HCT116 (cell line): ENCODE measurements around the gene KMT2E. TPM values are rescaled to one million over a fixed set of nuclear protein-coding genes. Genes with fewer than 3 reads are reported as not detected.

Experiments
- ATAC-seq: fragments of 200-7000 bp; cut with Tn5 transposase; 2 replicates; pipeline ENCODE4 v1.9.1; 2020; ENCODE audit warnings: mild to moderate bottlenecking, moderate library complexity
- BruUV-seq: library from RNA; stranded (reverse); fragments of 400-500 nt; replicated peaks from 2 replicates; lab custom pipeline; 2021; lab: Mats Ljungman, UMichigan
- CTCF ChIA-PET: fragments of 300-600 bp; sonication (Branson Sonifier 250); formaldehyde crosslinking; loops from one replicate; lab custom pipeline; 2021; ENCODE audit warnings: antibody characterized with exemption; lab: Charles Lee
- POLR2A ChIA-PET: fragments of 300-600, 350-600 bp; sonication (Branson Sonifier 250); formaldehyde crosslinking; loops from one replicate; lab custom pipeline; 2021; ENCODE audit warnings: antibody characterized with exemption; lab: Charles Lee
- RAD21 ChIA-PET, 2 experiments: fragments of 300-600 bp; sonication (Branson Sonifier 250); formaldehyde crosslinking; loops; one replicate each; lab custom pipeline; 2023; ENCODE audit warnings: low total read pairs in 2 of 2; ENCODE audit not compliant: uncharacterized antibody in 2 of 2, unreplicated experiment in 2 of 2, low non-redundant PET in 1 of 2; lab: Charles Lee
- DNase-seq: peaks from one replicate; pipeline ENCODE4 v3.0.0-alpha.2; 2010; ENCODE audit warnings: low read depth, low spot score
- H2AFZ ChIP-seq: fragments of 200-600 bp; shearing (Covaris generic), sonication (generic); 2 replicates; pipeline ENCODE4 v1.6.1; 2017; ENCODE audit warnings: low read depth, mixed run types, mixed read lengths, antibody characterized with exemption, low read length; ENCODE audit not compliant: poor library complexity, severe bottlenecking
- H3K27ac ChIP-seq: 2 replicates; pipeline ENCODE4 v1.5.1; 2012; ENCODE audit warnings: low read depth, low read length
- H3K27me3 ChIP-seq: fragments of 200-600 bp; sonication (generic); 2 replicates; pipeline ENCODE4 v1.6.1; 2016; ENCODE audit warnings: mixed run types, low read length, mixed read lengths; ENCODE audit not compliant: insufficient read depth
- H3K36me3 ChIP-seq, 2 experiments: fragments of 200-500 bp in 1 of 2; fragments of 200-600 bp in 1 of 2; sonication (Bioruptor generic) in 1 of 2; sonication (generic) in 1 of 2; 2 replicates each; pipeline versions ENCODE4 v1.5.1 to v1.6.1; 2014 to 2016; ENCODE audit warnings: low read length in 2 of 2, inconsistent platforms in 1 of 2, mixed read lengths in 1 of 2, mixed run types in 1 of 2; ENCODE audit not compliant: insufficient read depth in 2 of 2, control insufficient read depth in 1 of 2
- H3K4me1 ChIP-seq, 2 experiments: fragments of 200-600 bp in 1 of 2; sonication (generic) in 1 of 2; 2 replicates each; pipeline versions ENCODE4 v1.5.1 to v1.6.1; 2012 to 2017; ENCODE audit warnings: low read length in 2 of 2, inconsistent platforms in 1 of 2, mild to moderate bottlenecking in 1 of 2, mixed read lengths in 1 of 2, mixed run types in 1 of 2, moderate library complexity in 1 of 2; ENCODE audit not compliant: insufficient read depth in 2 of 2, control insufficient read depth in 1 of 2
- H3K4me2 ChIP-seq: fragments of 200-600 bp; sonication (generic); 2 replicates; pipeline ENCODE4 v1.6.1; 2017; ENCODE audit warnings: mixed run types, low read length, mixed read lengths
- H3K4me3 ChIP-seq, 2 experiments: fragments of 200-600 bp in 1 of 2; sonication (generic) in 1 of 2; replicated peaks in 1 of 2; 2 replicates each; pipeline ENCODE4 v1.5.1; 2011 to 2016; ENCODE audit warnings: low read length in 2 of 2, control low read depth in 1 of 2, low read depth in 1 of 2, mild to moderate bottlenecking in 1 of 2, mixed read lengths in 1 of 2, mixed run types in 1 of 2
- H3K79me2 ChIP-seq: fragments of 200-600 bp; sonication (generic); 2 replicates; pipeline ENCODE4 v1.6.1; 2017; ENCODE audit warnings: mild to moderate bottlenecking, mixed run types, low read length, moderate library complexity, mixed read lengths; ENCODE audit not compliant: insufficient read depth
- H3K9ac ChIP-seq: fragments of 200-600 bp; sonication (generic); 2 replicates; pipeline ENCODE4 v1.6.1; 2016; ENCODE audit warnings: low read length, mixed read lengths
- H3K9me2 ChIP-seq: fragments of 200-600 bp; sonication (generic), shearing (Covaris generic); 2 replicates; pipeline ENCODE4 v1.6.1; 2017; ENCODE audit warnings: mixed run types, mild to moderate bottlenecking, moderate library complexity; ENCODE audit not compliant: insufficient read depth
- H3K9me3 ChIP-seq, 2 experiments: fragments of 200-500 bp in 1 of 2; fragments of 200-600 bp in 1 of 2; sonication (Bioruptor generic) in 1 of 2; sonication (generic) in 1 of 2; 2 replicates each; pipeline ENCODE4 v1.6.1; 2014 to 2017; ENCODE audit warnings: low read length in 2 of 2, mixed read lengths in 2 of 2, inconsistent platforms in 1 of 2, low read depth in 1 of 2, mild to moderate bottlenecking in 1 of 2, mixed run types in 1 of 2, moderate library complexity in 1 of 2; ENCODE audit not compliant: control insufficient read depth in 1 of 2, insufficient read depth in 1 of 2
- H4K20me1 ChIP-seq: fragments of 200-600 bp; sonication (generic), shearing (Covaris generic); 2 replicates; pipeline ENCODE4 v1.6.1; 2017; ENCODE audit warnings: mixed run types, mild to moderate bottlenecking, moderate library complexity; ENCODE audit not compliant: insufficient read depth
- CBX3 ChIP-seq: IDR thresholded peaks from 2 replicates; pipeline ENCODE4 v1.6.1; 2012; ENCODE audit warnings: low read depth
- CEBPB ChIP-seq: IDR thresholded peaks from 2 replicates; pipeline ENCODE4 v1.6.1; 2012; ENCODE audit warnings: low read depth
- EZH2phosphoT487 ChIP-seq: fragments of 200-600 bp; IDR thresholded peaks from 2 replicates; pipeline ENCODE4 v1.6.1; 2018; ENCODE audit warnings: antibody characterized with exemption, borderline replicate concordance
- POLR2A ChIP-seq: IDR thresholded peaks from 2 replicates; pipeline ENCODE4 v1.7.0; 2011; ENCODE audit warnings: borderline replicate concordance; ENCODE audit not compliant: insufficient read depth, insufficient read length; ENCODE audit errors: extremely low read depth
- POLR2AphosphoS5 ChIP-seq: IDR thresholded peaks from 2 replicates; pipeline ENCODE4 v1.6.1; 2011; ENCODE audit warnings: mild to moderate bottlenecking, low read depth, low read length, moderate library complexity
- RAD21 ChIP-seq: IDR thresholded peaks from 2 replicates; pipeline ENCODE4 v1.6.1; 2012; ENCODE audit warnings: low read depth, mild to moderate bottlenecking
- SRF ChIP-seq: IDR thresholded peaks from 2 replicates; pipeline ENCODE4 v1.6.1; 2012; ENCODE audit warnings: low read depth
- TCF7L2 ChIP-seq: IDR thresholded peaks from 2 replicates; pipeline ENCODE4 v1.7.0; 2011; ENCODE audit warnings: borderline replicate concordance, inconsistent platforms; ENCODE audit not compliant: insufficient read depth, insufficient read length; ENCODE audit errors: extremely low read depth
- YY1 ChIP-seq: IDR thresholded peaks from 2 replicates; pipeline ENCODE4 v1.6.1; 2011; ENCODE audit warnings: low read length, low read depth, moderate library complexity, mild to moderate bottlenecking; ENCODE audit not compliant: insufficient replicate concordance; ENCODE audit errors: extremely low read depth
- ZFX ChIP-seq: fragments of 450-650 bp; IDR thresholded peaks from 2 replicates; pipeline ENCODE4 v1.6.1; 2017
- intact Hi-C: fragments of 100-400 bp; cut with micrococcal nuclease; formaldehyde crosslinking; loops from 2 replicates; pipeline ENCODE4 v1.10.0; 2022
- total RNA-seq: library from RNA; stranded (reverse); gene quantifications from one replicate; pipeline ENCODE4 v1.2.1, GENCODE V29; 2021; ENCODE audit not compliant: unreplicated experiment
- TF ChIP-seq, protein P1 (sequence below): IDR thresholded peaks from 2 replicates; pipeline ENCODE4 v1.6.1; 2011; ENCODE audit warnings: mild to moderate bottlenecking, low read length, moderate library complexity; ENCODE audit not compliant: insufficient replicate concordance; ENCODE audit errors: extremely low read depth
- TF ChIP-seq, protein P2 (sequence below), 3 experiments: fragments of 200-600 bp in 1 of 3; sonication (generic) in 1 of 3; IDR thresholded peaks in 2 of 3; conservative IDR thresholded peaks in 1 of 3; 2 replicates each; pipeline ENCODE4 v1.5.1; 2012 to 2017; ENCODE audit warnings: low read depth in 2 of 3, low read length in 2 of 3, antibody characterized with exemption in 1 of 3, borderline replicate concordance in 1 of 3, control low read depth in 1 of 3, mild to moderate bottlenecking in 1 of 3, mixed read lengths in 1 of 3, mixed run types in 1 of 3, moderate library complexity in 1 of 3; ENCODE audit not compliant: insufficient read depth in 1 of 3

Gene KMT2E
- total RNA-seq, 1 experiment from 2014 or later: 39.8 TPM

DNA sequence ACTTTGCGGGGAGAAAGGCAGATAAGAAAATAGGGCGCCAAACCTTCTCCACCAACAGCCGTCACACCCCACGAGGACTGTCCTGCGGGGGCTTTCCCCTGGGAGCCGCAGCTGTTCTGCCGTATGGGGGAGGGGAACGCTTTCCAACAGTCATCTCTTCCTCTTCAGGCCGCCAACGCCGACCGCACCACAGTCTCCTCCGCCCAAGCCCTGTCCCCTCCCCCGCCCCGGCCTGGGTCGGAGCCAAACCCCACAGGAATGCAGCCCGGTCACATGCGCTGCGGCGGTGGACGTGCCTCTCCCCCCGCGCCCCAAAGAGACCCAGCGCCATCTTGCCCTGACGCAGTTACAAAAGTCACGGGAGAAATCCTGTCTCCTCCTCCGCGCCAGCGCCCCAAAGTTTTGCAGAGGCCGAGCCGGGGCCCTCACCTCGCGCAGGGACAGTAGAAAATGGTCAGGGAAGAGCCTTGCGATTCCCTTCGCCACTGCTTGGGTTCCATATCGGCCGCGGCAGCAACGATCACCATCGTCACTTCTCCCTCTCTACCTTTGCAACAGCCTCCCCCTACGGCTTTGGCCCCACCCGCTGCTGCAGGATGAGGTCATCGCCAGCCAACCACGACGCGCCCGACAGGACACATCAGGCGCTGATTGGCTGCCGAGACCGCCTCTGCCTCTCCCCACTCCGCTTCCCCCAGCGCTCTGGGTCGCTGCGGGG is 1.3 kb upstream of the KMT2E start:
- peak overlapping the region; percentile 84 for H3K4me2 ChIP-seq
- no peaks in the 10 kb centered on the region for H3K9me3 ChIP-seq
- peak; percentile 83 for ATAC-seq
- H4K20me1 ChIP-seq: no peaks in the 10 kb centered on the region; the same call in 1 of the 2 replicates
- no TSS peak for BruUV-seq
- H3K27ac ChIP-seq: peak overlapping the region; percentile 98
- H2AFZ ChIP-seq: no peak overlapping the region
- POLR2A ChIA-PET: interaction anchor here (0.7 to 3.0 kb wide), 7 partner anchors 9 to 42 kb away, joined by 3 to 18 read pairs (median 5); no protein-coding TSS in a partner anchor
- H3K4me3 ChIP-seq: peak overlapping the region; percentile 89 to 95
- H3K9me2 ChIP-seq: no peaks in the 10 kb centered on the region
- CTCF ChIA-PET: interaction anchor here (0.7 to 1.4 kb wide), 3 partner anchors 28 to 31 kb away, joined by 3 to 6 read pairs (median 6); no protein-coding TSS in a partner anchor
- peak; percentile 93 for DNase-seq
- H3K4me1 ChIP-seq: peaks cover 11 to 50% of the 10 kb centered on the region in 2 experiments; a peak in 3 of 4 replicates
- peak; percentile 96 for TF ChIP-seq YY1
- TF ChIP-seq POLR2AphosphoS5: peak; percentile 94
- TF ChIP-seq TCF7L2: peak; percentile 61
- peak; percentile 49 for TF ChIP-seq ZFX
- no peak for TF ChIP-seq SRF
- no peaks in the 10 kb centered on the region for H3K27me3 ChIP-seq
- H3K79me2 ChIP-seq: peaks cover 36% of the 10 kb centered on the region
- no peaks in the 10 kb centered on the region for H3K36me3 ChIP-seq
- RAD21 ChIA-PET: no interaction called here
- H3K9ac ChIP-seq: peak overlapping the region; percentile 96
- intact Hi-C loops: loop anchor here (1.0 to 2.0 kb wide), 2 partner anchors 28 to 68 kb away; no protein-coding TSS in a partner anchor

DNA sequence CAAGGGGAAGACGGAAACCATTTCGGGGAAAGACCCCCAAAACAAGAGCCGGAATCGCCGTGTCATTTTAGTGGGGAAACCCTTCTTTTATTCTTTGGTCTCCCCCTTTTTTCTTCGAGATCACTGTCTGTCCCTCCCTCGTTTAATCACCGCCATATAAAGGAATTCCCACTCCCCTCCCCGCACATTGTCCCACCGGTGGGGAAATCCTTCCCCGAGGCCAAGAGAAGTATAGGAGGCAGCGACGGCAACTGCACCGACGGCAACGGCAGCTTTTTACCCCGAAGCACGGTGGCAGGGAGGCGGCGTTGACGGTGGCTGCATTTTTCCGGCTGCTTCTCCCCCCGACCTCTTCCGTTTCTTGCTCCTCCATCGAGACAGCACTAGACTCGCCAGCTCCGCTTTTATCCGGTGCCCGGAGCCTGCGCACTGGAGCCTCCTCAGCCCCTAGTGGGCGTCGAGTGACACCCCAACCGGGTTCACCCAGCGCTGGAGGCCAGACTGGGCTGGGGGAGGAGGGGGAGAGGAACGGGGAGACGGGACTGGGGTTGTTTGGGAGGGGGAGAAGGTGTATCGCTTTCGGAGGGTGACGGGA is 687 bp upstream of the KMT2E start:
- intact Hi-C loops: loop anchor here (1.0 to 2.0 kb wide), 2 partner anchors 29 to 69 kb away; no protein-coding TSS in a partner anchor
- H3K4me3 ChIP-seq: peak overlapping the region; percentile 89 to 95
- ATAC-seq (peak; percentile 69), DNase-seq (peak; percentile 77)
- no peak overlapping the region for H2AFZ ChIP-seq
- ChIA-PET RAD21 (interaction anchor here in 1 of 2 experiments (1.5 kb wide), 1 partner anchor 70 kb away, joined by 3 read pairs; no protein-coding TSS in a partner anchor), CTCF (interaction anchor here (0.7 to 1.4 kb wide), 3 partner anchors 28 to 32 kb away, joined by 3 to 6 read pairs (median 6); no protein-coding TSS in a partner anchor), POLR2A (interaction anchor here (0.7 to 3.0 kb wide), 9 partner anchors 10 to 386 kb away, joined by 3 to 18 read pairs (median 3); no protein-coding TSS in a partner anchor)
- H3K4me1 ChIP-seq: peaks cover 11 to 49% of the 10 kb centered on the region in 2 experiments; a peak in 3 of 4 replicates
- TF ChIP-seq EZH2phosphoT487: no peak
- peak; percentile 87 for TF ChIP-seq YY1
- TF ChIP-seq CEBPB: no peak
- peak; percentile 39 for TF ChIP-seq POLR2A
- no peak for TF ChIP-seq RAD21
- TF ChIP-seq, protein P1, sequence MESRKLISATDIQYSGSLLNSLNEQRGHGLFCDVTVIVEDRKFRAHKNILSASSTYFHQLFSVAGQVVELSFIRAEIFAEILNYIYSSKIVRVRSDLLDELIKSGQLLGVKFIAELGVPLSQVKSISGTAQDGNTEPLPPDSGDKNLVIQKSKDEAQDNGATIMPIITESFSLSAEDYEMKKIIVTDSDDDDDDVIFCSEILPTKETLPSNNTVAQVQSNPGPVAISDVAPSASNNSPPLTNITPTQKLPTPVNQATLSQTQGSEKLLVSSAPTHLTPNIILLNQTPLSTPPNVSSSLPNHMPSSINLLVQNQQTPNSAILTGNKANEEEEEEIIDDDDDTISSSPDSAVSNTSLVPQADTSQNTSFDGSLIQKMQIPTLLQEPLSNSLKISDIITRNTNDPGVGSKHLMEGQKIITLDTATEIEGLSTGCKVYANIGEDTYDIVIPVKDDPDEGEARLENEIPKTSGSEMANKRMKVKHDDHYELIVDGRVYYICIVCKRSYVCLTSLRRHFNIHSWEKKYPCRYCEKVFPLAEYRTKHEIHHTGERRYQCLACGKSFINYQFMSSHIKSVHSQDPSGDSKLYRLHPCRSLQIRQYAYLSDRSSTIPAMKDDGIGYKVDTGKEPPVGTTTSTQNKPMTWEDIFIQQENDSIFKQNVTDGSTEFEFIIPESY: no peak
- TF ChIP-seq, protein P2, sequence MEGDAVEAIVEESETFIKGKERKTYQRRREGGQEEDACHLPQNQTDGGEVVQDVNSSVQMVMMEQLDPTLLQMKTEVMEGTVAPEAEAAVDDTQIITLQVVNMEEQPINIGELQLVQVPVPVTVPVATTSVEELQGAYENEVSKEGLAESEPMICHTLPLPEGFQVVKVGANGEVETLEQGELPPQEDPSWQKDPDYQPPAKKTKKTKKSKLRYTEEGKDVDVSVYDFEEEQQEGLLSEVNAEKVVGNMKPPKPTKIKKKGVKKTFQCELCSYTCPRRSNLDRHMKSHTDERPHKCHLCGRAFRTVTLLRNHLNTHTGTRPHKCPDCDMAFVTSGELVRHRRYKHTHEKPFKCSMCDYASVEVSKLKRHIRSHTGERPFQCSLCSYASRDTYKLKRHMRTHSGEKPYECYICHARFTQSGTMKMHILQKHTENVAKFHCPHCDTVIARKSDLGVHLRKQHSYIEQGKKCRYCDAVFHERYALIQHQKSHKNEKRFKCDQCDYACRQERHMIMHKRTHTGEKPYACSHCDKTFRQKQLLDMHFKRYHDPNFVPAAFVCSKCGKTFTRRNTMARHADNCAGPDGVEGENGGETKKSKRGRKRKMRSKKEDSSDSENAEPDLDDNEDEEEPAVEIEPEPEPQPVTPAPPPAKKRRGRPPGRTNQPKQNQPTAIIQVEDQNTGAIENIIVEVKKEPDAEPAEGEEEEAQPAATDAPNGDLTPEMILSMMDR (IDR thresholded peaks at IDR 0.05 in 2 of 3, conservative IDR thresholded peaks at IDR 0.05 in 1 of 3; ENCODE audit: borderline replicate concordance in 1 of 3, insufficient read depth in 1 of 3, low read depth in 2 of 3, low read length in 2 of 3): peak in 2 of 3 experiments; percentile 53 to 57; a peak in 4 of 6 replicates
- TF ChIP-seq CBX3: no peak
- H3K79me2 ChIP-seq: peaks cover 42% of the 10 kb centered on the region
- peak overlapping the region; percentile 84 for H3K4me2 ChIP-seq
- no peaks in the 10 kb centered on the region for H3K9me3 ChIP-seq
- H4K20me1 ChIP-seq: peaks cover 6% of the 10 kb centered on the region
- peak overlapping the region; percentile 96 for H3K9ac ChIP-seq
- no peaks in the 10 kb centered on the region for H3K27me3 ChIP-seq
- BruUV-seq: no TSS peak
- H3K36me3 ChIP-seq: no peaks in the 10 kb centered on the region
- no peaks in the 10 kb centered on the region for H3K9me2 ChIP-seq
- peak overlapping the region; percentile 98 for H3K27ac ChIP-seq
